Activated B cell treated with CpG ODN at 0.5 μM for 24 hours (primary cell): ENCODE data around the gene KRT81. TPM values are rescaled to one million over a fixed set of nuclear protein-coding genes. Genes with fewer than 3 reads are reported as not detected.

Experiments used
- ATAC-seq: fragments of 200-7000 bp; cut with Tn5 transposase; one replicate; pipeline ENCODE4 v1.10.0; 2021; ENCODE audit warnings: low read depth, mild to moderate bottlenecking, moderate library complexity
- CTCF ChIA-PET: fragments of 350-600 bp; sonication (Branson Sonifier 250); formaldehyde crosslinking; loops from one replicate; lab custom pipeline; 2021; ENCODE audit warnings: antibody characterized with exemption; lab: Charles Lee
- POLR2A ChIA-PET: fragments of 350-600 bp; sonication (Branson Sonifier 250); formaldehyde crosslinking; loops from one replicate; lab custom pipeline; 2021; ENCODE audit warnings: antibody characterized with exemption; lab: Charles Lee
- DNase-seq: peaks from one replicate; pipeline ENCODE4 v3.0.0; 2022
- H3K27ac Mint-ChIP-seq: one replicate; pipeline ENCODE4 v1.8.0; 2020; ENCODE audit warnings: mixed read lengths
- H3K27me3 Mint-ChIP-seq: one replicate; pipeline ENCODE4 v1.8.0; 2021; ENCODE audit warnings: mixed read lengths
- H3K36me3 Mint-ChIP-seq: one replicate; pipeline ENCODE4 v1.8.0; 2021; ENCODE audit warnings: low read depth, mixed read lengths
- H3K4me1 Mint-ChIP-seq: one replicate; pipeline ENCODE4 v1.8.0; 2021; ENCODE audit warnings: mixed read lengths
- H3K4me3 Mint-ChIP-seq: one replicate; pipeline ENCODE4 v1.8.0; 2020; ENCODE audit warnings: mild to moderate bottlenecking, mixed read lengths
- H3K9me3 Mint-ChIP-seq: one replicate; pipeline ENCODE4 v1.8.0; 2020; ENCODE audit warnings: mixed read lengths
- CTCF ChIP-seq: fragments of 200-600 bp; IDR thresholded peaks from one replicate; pipeline ENCODE4 v1.8.0; 2022; ENCODE audit warnings: antibody characterized with exemption, mild to moderate bottlenecking
- intact Hi-C: fragments of 100-400 bp; cut with micrococcal nuclease; formaldehyde crosslinking; loops from one replicate; pipeline ENCODE4 v1.15.1; 2024
- total RNA-seq: library from RNA; stranded (reverse); gene quantifications from 2 replicates; pipeline ENCODE4 v1.2.3, GENCODE V29; 2022

The KRT81 gene
- total RNA-seq, 1 donor from 2014 or later: not detected

DNA sequence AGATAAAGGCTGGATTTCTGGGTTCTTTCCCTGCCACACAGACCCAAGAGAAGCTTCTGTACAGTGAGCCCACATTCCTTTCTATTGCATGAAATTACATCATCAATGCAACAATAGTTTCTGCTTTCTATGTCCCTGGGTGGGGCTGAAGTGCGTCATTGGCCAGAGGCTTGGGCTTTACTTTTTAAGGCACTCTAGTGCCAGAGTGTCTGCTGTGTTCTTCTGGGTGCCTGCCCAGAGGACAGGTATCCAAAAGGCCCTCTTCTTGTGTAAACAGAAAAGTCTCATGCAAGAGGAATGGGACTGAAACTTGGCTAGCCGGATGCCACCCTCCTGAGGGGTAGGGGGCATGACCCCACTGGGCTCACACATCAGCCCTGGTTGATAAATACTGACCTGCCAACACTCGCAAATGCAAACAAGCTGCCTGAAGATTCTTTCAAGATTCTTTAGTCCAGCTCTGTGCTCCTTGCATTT is 11.0 kb downstream of the KRT81 start:
- ATAC-seq: no peak
- POLR2A ChIA-PET: no interaction called here
- TF ChIP-seq CTCF: no peak
- H3K27me3 Mint-ChIP-seq: peaks cover 44% of the 10 kb centered on the region
- H3K4me3 Mint-ChIP-seq: no peak overlapping the region
- peaks cover 4% of the 10 kb centered on the region for H3K4me1 Mint-ChIP-seq
- H3K9me3 Mint-ChIP-seq: no peaks in the 10 kb centered on the region
- intact Hi-C loops: no loop called here
- CTCF ChIA-PET: no interaction called here
- no peak overlapping the region for H3K27ac Mint-ChIP-seq
- no peak for DNase-seq
- no peaks in the 10 kb centered on the region for H3K36me3 Mint-ChIP-seq

DNA sequence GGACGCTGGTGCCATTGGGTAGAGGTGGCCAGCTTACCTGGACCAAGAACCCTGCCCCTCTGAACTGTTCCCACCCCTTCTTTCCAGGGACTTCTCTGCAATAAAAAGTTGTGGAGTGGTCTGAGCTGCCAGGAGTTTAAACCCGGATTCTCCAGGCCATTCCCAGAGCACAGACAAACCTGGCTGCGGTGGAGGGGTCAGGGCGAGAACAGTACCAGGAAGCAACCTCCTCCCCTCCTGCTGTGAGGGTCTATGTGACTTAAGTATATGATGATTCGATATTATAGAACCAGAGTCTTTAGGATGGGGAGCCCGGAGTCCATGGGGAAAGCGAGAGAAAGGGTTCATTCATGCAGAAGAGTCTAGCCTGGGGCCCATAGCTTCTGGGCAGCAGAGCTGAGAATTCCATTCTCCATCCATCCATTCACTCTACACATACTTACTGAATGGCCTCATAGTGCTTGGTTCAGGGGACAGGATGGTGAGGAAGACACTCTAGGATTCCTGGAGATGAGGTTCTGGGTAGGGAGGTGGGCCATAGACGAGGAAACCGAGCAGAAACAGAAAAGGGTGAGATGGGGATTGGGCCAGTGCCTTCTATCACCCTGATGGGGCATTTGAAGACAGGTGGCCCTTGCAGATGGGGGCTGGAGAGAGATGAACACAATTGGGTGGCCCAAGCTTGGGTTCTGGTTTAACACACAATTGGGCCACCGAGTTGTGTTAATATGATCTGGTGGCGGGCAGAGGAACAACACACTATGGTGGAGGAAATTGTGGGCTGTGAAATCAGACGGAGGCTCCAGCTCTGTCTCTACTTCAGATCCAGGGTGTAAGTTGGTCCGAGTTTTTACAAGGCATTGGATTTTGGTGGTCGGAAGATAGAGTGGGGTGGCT is 11.7 kb downstream of the KRT81 start:
- intact Hi-C loops: loop anchor here (1.0 kb wide), 2 partner anchors 48 to 57 kb away; no protein-coding TSS in a partner anchor
- Mint-ChIP-seq H3K36me3 (no peaks in the 10 kb centered on the region), H3K27ac (no peak overlapping the region), H3K27me3 (peaks cover 48% of the 10 kb centered on the region), H3K4me3 (no peak overlapping the region), H3K4me1 (peaks cover 4% of the 10 kb centered on the region), H3K9me3 (no peaks in the 10 kb centered on the region)
- ChIA-PET CTCF (interaction anchor here (0.6 to 1.2 kb wide), 11 partner anchors 10 to 126 kb away, joined by 3 to 6 read pairs (median 3); no protein-coding TSS in a partner anchor), POLR2A (no interaction called here)
- no peak for ATAC-seq
- no peak for DNase-seq
- TF ChIP-seq CTCF: no peak

- intact Hi-C loops: loop anchor here (1.0 kb wide), 2 partner anchors 49 to 56 kb away; no protein-coding TSS in a partner anchor
- DNase-seq (peak; percentile 65), ATAC-seq (peak; percentile 85)
- Mint-ChIP-seq H3K27ac (no peak overlapping the region), H3K4me3 (no peak overlapping the region), H3K36me3 (no peaks in the 10 kb centered on the region), H3K9me3 (no peaks in the 10 kb centered on the region), H3K27me3 (peaks cover 55% of the 10 kb centered on the region), H3K4me1 (peaks cover 4% of the 10 kb centered on the region)
- ChIA-PET CTCF (interaction anchor here (0.6 to 1.2 kb wide), 11 partner anchors 9 to 125 kb away, joined by 3 to 6 read pairs (median 3); no protein-coding TSS in a partner anchor), POLR2A (no interaction called here)
- TF ChIP-seq CTCF: no peak
Measured at GRCh38 chr12:52278575-52279421, 12.5 kb downstream of the KRT81 start.

- intact Hi-C loops: no loop called here
- DNase-seq: no peak
- no peak overlapping the region for H3K4me3 Mint-ChIP-seq
- H3K36me3 Mint-ChIP-seq: no peaks in the 10 kb centered on the region
- no peak overlapping the region for H3K27ac Mint-ChIP-seq
- ATAC-seq: no peak
- peaks cover 4% of the 10 kb centered on the region for H3K4me1 Mint-ChIP-seq
- peaks cover 55% of the 10 kb centered on the region for H3K27me3 Mint-ChIP-seq
- POLR2A ChIA-PET: no interaction called here
- CTCF ChIA-PET: interaction anchor here (1.1 kb wide), 1 partner anchor 112 kb away, joined by 3 read pairs; no protein-coding TSS in a partner anchor
- H3K9me3 Mint-ChIP-seq: no peaks in the 10 kb centered on the region
- TF ChIP-seq CTCF: no peak
Measured at GRCh38 chr12:52277486-52278245, 13.7 kb downstream of the KRT81 start.
